ENCODE measurements around the gene RSU1.

The RSU1 gene

DNA sequence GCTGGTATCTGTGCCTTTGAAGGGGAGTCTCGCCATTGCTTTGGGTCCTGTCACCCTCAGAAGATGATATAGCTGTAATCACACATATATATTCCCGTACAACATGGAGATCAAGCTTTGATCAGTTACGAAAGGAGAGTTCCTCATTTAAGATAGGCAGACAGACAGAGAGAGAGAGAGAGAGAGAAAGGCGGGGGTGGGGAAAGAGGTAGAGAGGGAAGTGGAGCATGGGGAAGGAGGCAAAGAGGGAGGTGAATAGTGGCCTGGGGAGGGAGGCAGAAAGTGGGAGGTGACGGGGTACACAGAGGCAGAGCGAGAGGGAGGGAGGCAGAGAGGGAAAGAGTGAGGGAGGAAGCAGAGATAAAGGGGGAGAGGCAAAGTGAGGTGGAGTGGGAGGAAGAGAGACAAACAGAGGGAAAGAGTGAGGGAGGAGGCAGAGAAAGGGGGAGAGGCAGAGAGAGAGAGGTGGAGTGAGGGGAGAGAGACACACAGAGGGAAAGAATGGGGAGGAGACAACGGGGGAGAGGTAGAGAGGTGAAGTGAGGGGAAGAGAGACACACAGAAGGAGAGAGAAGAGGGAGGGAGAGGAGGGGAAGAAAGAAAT lies 250.9 kb downstream of the RSU1 start:
- no peak for TF ChIP-seq ZFX (IDR thresholded peaks at IDR 0.05)
- TF ChIP-seq, protein P1, sequence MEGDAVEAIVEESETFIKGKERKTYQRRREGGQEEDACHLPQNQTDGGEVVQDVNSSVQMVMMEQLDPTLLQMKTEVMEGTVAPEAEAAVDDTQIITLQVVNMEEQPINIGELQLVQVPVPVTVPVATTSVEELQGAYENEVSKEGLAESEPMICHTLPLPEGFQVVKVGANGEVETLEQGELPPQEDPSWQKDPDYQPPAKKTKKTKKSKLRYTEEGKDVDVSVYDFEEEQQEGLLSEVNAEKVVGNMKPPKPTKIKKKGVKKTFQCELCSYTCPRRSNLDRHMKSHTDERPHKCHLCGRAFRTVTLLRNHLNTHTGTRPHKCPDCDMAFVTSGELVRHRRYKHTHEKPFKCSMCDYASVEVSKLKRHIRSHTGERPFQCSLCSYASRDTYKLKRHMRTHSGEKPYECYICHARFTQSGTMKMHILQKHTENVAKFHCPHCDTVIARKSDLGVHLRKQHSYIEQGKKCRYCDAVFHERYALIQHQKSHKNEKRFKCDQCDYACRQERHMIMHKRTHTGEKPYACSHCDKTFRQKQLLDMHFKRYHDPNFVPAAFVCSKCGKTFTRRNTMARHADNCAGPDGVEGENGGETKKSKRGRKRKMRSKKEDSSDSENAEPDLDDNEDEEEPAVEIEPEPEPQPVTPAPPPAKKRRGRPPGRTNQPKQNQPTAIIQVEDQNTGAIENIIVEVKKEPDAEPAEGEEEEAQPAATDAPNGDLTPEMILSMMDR (conservative IDR thresholded peaks at IDR 0.05): no peak
- no peak overlapping the region for H3K27ac ChIP-seq

DNA sequence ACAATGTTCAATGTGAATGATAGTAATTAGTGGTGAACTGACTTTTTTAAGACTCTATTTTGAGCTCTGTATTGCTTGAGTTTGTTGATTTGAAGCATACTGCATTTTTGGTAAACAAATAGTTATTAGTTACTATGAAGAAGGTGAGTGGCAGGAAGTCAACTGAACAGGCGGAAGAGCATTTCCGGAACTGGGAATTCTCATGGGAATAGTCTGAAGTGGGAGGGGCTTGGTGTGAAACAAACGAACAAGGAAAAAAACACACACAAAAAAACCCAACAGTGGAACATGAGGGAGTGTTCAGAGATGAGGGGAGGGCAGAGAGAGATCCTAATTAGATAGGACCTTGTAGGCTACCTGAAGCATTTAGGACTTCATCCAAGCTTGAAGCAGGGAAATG lies 251.6 kb downstream of the RSU1 start:
- H3K27ac ChIP-seq: no peak overlapping the region
- TF ChIP-seq, protein P1 (conservative IDR thresholded peaks at IDR 0.05): no peak
- TF ChIP-seq ZFX (IDR thresholded peaks at IDR 0.05): no peak

DNA sequence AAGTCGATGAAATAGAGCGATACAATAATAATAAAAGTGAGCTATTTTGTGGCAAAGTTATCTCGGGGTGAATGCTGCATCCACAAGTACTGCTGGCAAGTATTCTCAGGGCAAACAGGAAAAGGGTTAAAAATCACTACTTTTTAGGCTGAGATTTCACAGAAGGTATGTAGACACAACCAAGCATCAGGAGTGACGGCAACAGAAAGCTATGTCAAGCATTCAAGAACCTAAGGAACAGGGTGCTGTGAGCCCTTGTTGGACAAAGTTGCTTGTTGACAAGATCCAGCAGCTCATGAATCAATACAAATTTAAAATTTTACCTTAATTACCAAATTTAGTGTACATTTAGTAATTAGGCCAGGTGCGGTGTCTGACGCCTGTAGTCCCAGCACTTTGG lies 254.3 kb downstream of the RSU1 start:
- no peak overlapping the region for H3K27ac ChIP-seq
- TF ChIP-seq, protein P1 (conservative IDR thresholded peaks at IDR 0.05): no peak

DNA sequence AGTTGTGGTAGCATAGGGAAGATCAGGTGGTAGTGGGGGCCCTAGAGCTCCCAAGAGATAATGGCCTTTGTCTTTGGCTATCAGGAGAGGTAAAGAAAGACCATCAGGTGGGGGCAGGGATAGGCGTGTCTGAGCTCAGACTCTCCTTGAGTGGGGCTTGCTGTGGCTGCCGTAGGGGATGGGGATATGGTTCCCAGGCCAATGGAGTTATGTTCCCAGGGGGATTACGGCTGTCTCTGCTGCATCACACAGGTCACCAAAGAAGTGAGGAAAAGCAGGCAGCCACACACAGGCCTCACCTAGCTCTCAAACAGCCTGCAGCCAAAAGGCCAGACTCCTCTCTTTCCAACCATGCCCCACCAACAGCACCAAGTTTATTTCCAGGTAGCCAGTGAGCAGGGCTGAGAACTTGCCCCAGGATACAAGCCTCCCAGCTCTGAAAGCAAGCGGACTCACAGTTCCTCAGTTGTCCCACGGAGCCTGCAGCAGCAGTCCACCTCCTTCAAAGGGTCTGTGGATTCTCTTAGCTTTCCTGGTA lies 257.9 kb downstream of the RSU1 start:
- TF ChIP-seq, protein P1 (conservative IDR thresholded peaks at IDR 0.05): no peak
- no peak for TF ChIP-seq ZFX (IDR thresholded peaks at IDR 0.05)
- H3K27ac ChIP-seq: no peak overlapping the region

DNA sequence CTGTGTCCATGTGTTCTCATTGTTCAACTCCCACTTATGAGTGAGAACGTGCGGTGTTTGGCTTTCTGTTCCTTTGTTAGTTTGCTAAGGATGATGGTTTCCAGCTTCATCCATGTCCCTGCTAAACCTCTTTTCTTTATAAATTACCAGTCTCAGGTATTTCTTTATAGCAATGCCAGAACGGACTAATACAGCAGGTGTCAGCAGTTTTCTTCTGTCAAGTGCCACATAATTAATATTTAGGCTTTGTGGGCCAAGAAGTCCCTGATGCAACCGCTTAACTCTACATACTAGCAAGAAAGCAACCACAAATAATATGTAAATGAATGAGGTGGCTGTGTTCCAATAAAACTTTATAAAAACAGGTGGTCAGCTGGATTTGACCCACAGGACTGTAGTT lies 269.3 kb downstream of the RSU1 start:
- no peak overlapping the region for H3K27ac ChIP-seq
- TF ChIP-seq, protein P1 (conservative IDR thresholded peaks at IDR 0.05): no peak
- no peak for TF ChIP-seq ZFX (IDR thresholded peaks at IDR 0.05)

DNA sequence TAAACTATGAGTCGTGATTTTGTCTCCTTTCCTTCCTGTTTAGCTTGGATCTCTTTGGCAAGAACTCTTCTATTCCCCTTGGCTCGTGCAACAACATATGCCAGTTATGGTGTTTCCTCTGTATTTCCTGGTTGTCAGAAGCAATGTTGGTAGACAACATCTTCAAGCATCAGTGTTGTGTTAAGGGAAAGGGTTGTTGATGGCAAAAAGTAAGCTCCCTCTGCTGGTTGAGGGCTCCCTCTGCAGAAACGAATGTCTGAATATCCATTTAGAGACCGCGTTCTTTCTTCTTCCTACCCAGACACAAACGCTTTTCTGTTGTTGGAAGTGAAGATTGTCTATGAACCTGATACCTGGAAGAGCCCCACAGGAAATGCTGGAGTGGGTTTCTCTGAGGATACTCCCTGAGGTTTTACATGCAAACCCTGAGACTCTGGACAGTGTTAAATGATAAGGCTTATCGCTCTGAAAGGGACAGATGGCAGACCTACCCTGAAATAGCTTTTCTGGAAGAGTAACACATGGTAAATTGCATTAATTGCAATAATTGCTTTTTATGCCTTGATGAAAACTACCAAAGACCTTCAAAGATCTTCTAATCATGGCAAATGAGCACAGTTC lies 272.0 kb downstream of the RSU1 start:
- H3K27ac ChIP-seq: no peak overlapping the region
- TF ChIP-seq, protein P1 (conservative IDR thresholded peaks at IDR 0.05): peak; percentile 82
- TF ChIP-seq ZFX (IDR thresholded peaks at IDR 0.05): no peak

DNA sequence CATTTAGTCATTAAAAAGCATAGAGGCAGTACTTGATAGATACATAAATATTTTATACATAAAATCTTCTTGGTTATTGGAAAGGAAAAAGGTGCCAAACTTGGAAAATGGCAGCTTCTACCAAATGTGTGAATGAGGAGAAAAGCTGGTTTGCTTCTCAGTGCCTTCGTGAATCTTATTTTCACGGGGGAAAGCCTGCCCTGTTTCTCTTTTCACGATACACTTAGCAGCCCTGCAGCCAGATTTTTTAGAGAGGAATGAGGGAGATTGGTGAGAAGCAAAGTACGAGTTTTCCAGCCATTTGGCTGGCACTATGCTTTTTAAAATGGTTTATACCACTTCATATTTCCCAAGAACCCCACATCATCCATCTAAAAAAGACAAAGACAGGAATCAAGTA lies 272.6 kb downstream of the RSU1 start:
- H3K27ac ChIP-seq: no peak overlapping the region
- TF ChIP-seq, protein P1 (conservative IDR thresholded peaks at IDR 0.05): no peak
- no peak for TF ChIP-seq ZFX (IDR thresholded peaks at IDR 0.05)

Data from C4-2B (cell line).